KMS-11 (cell line): Measurements from ENCODE around the gene HBE1.

Source experiments
- H2AFZ ChIP-seq: fragments of 200-600 bp; sonication (generic); 2 replicates; pipeline ENCODE4 v1.6.1; 2016; ENCODE audit warnings: antibody characterized with exemption, mixed run types, low read depth
- H3K27ac ChIP-seq: fragments of 200-600 bp; sonication (generic); 2 replicates; pipeline ENCODE4 v1.6.1; 2016; ENCODE audit warnings: mild to moderate bottlenecking, mixed run types
- H3K27me3 ChIP-seq: fragments of 200-600 bp; sonication (generic); 2 replicates; pipeline ENCODE4 v1.6.1; 2017; ENCODE audit warnings: mild to moderate bottlenecking, low read depth, mixed run types, moderate library complexity; ENCODE audit not compliant: insufficient read depth
- H3K36me3 ChIP-seq: fragments of 200-600 bp; sonication (generic); 2 replicates; pipeline ENCODE4 v1.6.1; 2017; ENCODE audit warnings: mild to moderate bottlenecking, mixed run types; ENCODE audit not compliant: insufficient read depth
- H3K4me1 ChIP-seq: fragments of 200-600 bp; sonication (generic); 2 replicates; pipeline ENCODE4 v1.6.1; 2016; ENCODE audit warnings: mild to moderate bottlenecking, low read depth, mixed run types; ENCODE audit not compliant: poor library complexity, severe bottlenecking
- H3K4me2 ChIP-seq: fragments of 200-600 bp; sonication (generic); 2 replicates; pipeline ENCODE4 v1.7.0; 2016; ENCODE audit warnings: mild to moderate bottlenecking, mixed run types
- H3K4me3 ChIP-seq: fragments of 200-600 bp; sonication (generic); IDR thresholded peaks from 2 replicates; pipeline ENCODE4 v1.6.1; 2017; ENCODE audit warnings: low read depth, low read length, mixed read lengths; ENCODE audit not compliant: insufficient read depth
- H3K79me2 ChIP-seq: fragments of 200-600 bp; sonication (generic); 2 replicates; pipeline ENCODE4 v1.6.1; 2016; ENCODE audit warnings: low read depth, mixed run types; ENCODE audit not compliant: insufficient read depth
- H3K9ac ChIP-seq: fragments of 200-600 bp; sonication (generic); 2 replicates; pipeline ENCODE4 v1.6.1; 2016; ENCODE audit warnings: mild to moderate bottlenecking, mixed run types
- H4K20me1 ChIP-seq: fragments of 200-600 bp; sonication (generic); 2 replicates; pipeline ENCODE4 v1.6.1; 2016; ENCODE audit warnings: mild to moderate bottlenecking, mixed run types; ENCODE audit not compliant: insufficient read depth
- TF ChIP-seq, protein P1 (sequence below): fragments of 200-600 bp; sonication (generic); conservative IDR thresholded peaks from 2 replicates; pipeline ENCODE4 v1.6.1; 2017; ENCODE audit warnings: low read depth, mild to moderate bottlenecking, antibody characterized with exemption, low read length, moderate library complexity, mixed read lengths

Gene HBE1

DNA sequence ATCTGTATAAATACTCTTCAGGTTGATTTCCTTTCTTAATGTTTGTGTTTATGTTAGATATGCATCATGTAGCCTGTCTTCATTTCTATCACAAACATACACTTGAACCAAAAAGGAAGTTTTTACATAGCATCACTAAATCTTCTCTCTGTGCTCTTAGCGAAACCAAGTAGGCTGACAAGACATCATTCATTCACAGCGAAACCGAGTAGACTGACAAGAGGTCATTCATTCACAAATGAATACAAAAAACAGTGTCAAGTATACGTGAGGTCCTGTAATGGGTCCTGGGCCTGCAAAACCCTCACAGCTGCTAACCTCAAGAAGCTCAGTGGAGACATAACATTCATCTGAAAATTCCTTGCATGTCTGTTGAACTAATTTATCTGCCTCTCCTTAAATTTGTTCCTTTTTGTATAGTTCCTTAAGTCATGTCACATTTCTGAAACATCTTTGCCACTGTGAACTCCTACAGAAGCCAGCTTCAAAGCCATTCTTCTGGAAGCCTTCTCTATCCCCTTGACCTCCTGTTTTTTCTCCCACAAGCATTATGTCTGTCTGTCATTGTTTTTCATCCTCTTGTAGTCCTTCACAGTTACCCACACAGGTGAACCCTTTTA lies 9.8 kb upstream of the HBE1 start:
- H3K4me2 ChIP-seq = no peak overlapping the region
- H3K36me3 ChIP-seq = no peaks in the 10 kb centered on the region
- no peaks in the 10 kb centered on the region for H3K79me2 ChIP-seq
- H3K4me1 ChIP-seq = peaks cover 14% of the 10 kb centered on the region
- no peak overlapping the region for H3K27ac ChIP-seq
- no peak overlapping the region for H3K4me3 ChIP-seq
- H4K20me1 ChIP-seq = no peaks in the 10 kb centered on the region
- no peak overlapping the region for H2AFZ ChIP-seq
- TF ChIP-seq, protein P1, sequence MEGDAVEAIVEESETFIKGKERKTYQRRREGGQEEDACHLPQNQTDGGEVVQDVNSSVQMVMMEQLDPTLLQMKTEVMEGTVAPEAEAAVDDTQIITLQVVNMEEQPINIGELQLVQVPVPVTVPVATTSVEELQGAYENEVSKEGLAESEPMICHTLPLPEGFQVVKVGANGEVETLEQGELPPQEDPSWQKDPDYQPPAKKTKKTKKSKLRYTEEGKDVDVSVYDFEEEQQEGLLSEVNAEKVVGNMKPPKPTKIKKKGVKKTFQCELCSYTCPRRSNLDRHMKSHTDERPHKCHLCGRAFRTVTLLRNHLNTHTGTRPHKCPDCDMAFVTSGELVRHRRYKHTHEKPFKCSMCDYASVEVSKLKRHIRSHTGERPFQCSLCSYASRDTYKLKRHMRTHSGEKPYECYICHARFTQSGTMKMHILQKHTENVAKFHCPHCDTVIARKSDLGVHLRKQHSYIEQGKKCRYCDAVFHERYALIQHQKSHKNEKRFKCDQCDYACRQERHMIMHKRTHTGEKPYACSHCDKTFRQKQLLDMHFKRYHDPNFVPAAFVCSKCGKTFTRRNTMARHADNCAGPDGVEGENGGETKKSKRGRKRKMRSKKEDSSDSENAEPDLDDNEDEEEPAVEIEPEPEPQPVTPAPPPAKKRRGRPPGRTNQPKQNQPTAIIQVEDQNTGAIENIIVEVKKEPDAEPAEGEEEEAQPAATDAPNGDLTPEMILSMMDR = no peak
- H3K9ac ChIP-seq = no peak overlapping the region
- H3K27me3 ChIP-seq = no peaks in the 10 kb centered on the region

DNA sequence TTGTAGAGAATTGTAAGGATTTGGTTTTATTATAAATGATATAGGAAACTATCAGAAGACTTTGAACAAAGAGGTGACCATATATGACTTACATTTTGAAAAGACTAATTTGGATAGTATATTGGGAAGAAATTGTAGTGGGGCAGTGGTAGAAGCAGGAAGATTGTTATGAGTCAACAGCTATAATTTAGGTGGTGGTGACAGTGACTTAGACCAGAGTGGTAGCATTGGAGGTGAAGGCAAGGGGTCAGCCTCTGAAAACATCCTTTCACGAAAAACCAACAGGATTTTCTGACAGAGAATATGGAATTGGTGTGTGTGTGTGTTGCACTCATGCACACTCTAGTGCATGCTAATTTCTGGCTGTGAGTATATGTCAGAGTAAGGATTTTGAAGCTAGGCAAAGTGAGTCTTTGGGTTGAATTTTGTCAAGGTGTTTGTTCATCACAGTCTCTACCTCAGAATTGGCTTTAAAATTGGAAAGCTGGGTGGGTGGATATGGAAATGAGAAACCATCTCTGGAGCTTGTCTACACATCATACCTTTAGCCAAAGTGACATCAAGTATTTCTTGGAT lies 8.2 kb upstream of the HBE1 start:
- H3K4me3 ChIP-seq = no peak overlapping the region
- H3K4me2 ChIP-seq = no peak overlapping the region
- peaks cover 14% of the 10 kb centered on the region for H3K4me1 ChIP-seq
- TF ChIP-seq, protein P1 = no peak
- H2AFZ ChIP-seq = no peak overlapping the region
- H3K9ac ChIP-seq = no peak overlapping the region
- H3K27me3 ChIP-seq = no peaks in the 10 kb centered on the region
- no peaks in the 10 kb centered on the region for H3K79me2 ChIP-seq
- H3K27ac ChIP-seq = no peak overlapping the region
- H3K36me3 ChIP-seq = no peaks in the 10 kb centered on the region
- no peaks in the 10 kb centered on the region for H4K20me1 ChIP-seq

DNA sequence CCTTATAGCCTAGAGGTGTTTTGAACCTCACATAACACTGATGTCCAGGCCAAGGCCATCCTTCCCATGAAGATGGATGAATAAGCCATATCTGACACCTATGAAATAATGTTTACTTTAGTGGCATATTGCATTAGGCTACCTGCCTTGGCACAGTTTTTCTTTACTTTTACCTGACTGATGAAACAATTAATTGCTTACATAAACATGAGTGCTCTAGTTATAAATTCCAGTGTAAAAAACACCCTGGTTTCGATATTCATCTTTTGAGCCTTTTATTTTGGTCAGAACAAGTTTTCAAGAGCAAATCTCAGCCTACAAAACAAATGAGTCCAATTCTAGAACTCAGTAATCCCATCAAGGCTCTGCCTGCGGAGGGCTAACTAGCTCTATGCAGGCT lies 7.0 kb upstream of the HBE1 start:
- no peaks in the 10 kb centered on the region for H3K27me3 ChIP-seq
- H4K20me1 ChIP-seq = no peaks in the 10 kb centered on the region
- H3K79me2 ChIP-seq = no peaks in the 10 kb centered on the region
- no peaks in the 10 kb centered on the region for H3K36me3 ChIP-seq
- H3K4me1 ChIP-seq = peaks cover 14% of the 10 kb centered on the region
- H3K27ac ChIP-seq = no peak overlapping the region
- no peak overlapping the region for H3K9ac ChIP-seq
- H3K4me3 ChIP-seq = no peak overlapping the region
- TF ChIP-seq, protein P1 = no peak
- H3K4me2 ChIP-seq = no peak overlapping the region
- H2AFZ ChIP-seq = no peak overlapping the region

DNA sequence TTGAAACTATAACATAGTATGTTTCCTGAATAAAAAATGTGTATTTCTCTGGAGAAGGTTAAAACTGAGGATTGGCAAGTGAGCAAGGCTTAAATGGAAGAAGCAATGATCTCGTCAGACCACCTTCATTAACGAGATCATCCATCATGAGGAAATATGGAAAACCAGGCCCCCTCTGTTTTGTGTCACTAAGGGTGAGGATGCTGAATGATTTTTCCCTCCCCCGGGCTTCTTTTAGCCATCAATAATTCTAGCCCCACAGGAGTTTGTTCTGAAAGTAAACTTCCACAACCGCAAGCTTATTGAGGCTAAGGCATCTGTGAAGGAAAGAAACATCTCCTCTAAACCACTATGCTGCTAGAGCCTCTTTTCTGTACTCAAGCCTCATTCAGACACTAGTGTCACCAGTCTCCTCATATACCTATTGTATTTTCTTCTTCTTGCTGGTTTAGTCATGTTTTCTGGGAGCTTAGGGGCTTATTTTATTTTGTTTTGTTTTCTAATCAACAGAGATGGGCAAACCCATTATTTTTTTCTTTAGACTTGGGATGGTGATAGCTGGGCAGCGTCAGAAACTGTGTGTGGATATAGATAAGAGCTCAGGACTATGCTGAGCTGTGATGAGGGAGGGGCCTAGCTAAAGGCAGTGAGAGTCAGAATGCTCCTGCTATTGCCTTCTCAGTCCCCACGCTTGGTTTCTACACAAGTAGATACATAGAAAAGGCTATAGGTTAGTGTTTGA lies 5.8 kb upstream of the HBE1 start:
- H3K36me3 ChIP-seq = no peaks in the 10 kb centered on the region
- no peak overlapping the region for H3K9ac ChIP-seq
- no peak overlapping the region for H3K4me3 ChIP-seq
- no peak overlapping the region for H2AFZ ChIP-seq
- TF ChIP-seq, protein P1 = no peak
- no peak overlapping the region for H3K4me2 ChIP-seq
- no peaks in the 10 kb centered on the region for H4K20me1 ChIP-seq
- no peak overlapping the region for H3K27ac ChIP-seq
- H3K27me3 ChIP-seq = no peaks in the 10 kb centered on the region
- H3K4me1 ChIP-seq = peaks cover 7% of the 10 kb centered on the region
- H3K79me2 ChIP-seq = no peaks in the 10 kb centered on the region
